PC-3 (cell line): ENCODE results near the gene SFTPB. TPM values are rescaled to one million over a fixed set of nuclear protein-coding genes. Genes with fewer than 3 reads are reported as not detected.

ENCODE experiments used
- ATAC-seq: fragments of 200-7000 bp; cut with Tn5 transposase; 2 replicates; pipeline ENCODE4 v1.9.1; 2020; ENCODE audit warnings: mild to moderate bottlenecking, moderate library complexity
- Bru-seq: library from RNA; stranded (reverse); fragments of 400-500 nt; gene quantifications from one replicate; lab custom pipeline; 2021; lab: Mats Ljungman, UMichigan
- BruChase-seq, 2 experiments: library from RNA; stranded (reverse); fragments of 400-500 nt; gene quantifications; one replicate each; lab custom pipeline; 2021; lab: Mats Ljungman, UMichigan
- BruUV-seq: library from RNA; stranded (reverse); fragments of 400-500 nt; replicated peaks from 2 replicates; lab custom pipeline; 2021; lab: Mats Ljungman, UMichigan
- CTCF ChIA-PET: fragments of 300-600 bp; sonication (Branson Sonifier 250); formaldehyde crosslinking; loops from one replicate; lab custom pipeline; 2022; ENCODE audit warnings: antibody characterized with exemption; lab: Charles Lee
- POLR2A ChIA-PET: fragments of 300-600 bp; sonication (Branson Sonifier 250); formaldehyde crosslinking; loops from one replicate; lab custom pipeline; 2022; ENCODE audit warnings: antibody characterized with exemption; ENCODE audit not compliant: unreplicated experiment; lab: Charles Lee
- DNase-seq: peaks from one replicate; pipeline ENCODE4 v3.0.0-alpha.2; 2015
- H2AFZ ChIP-seq: fragments of 300-600 bp; sonication (generic); 2 replicates; pipeline ENCODE4 v1.6.0; 2016; ENCODE audit warnings: antibody characterized with exemption, low read length
- H3F3A ChIP-seq: fragments of 300-600 bp; sonication (generic); one replicate; pipeline ENCODE4 v1.6.0; 2017; ENCODE audit warnings: antibody characterized with exemption, low read length, control low read depth, mild to moderate bottlenecking; ENCODE audit not compliant: unreplicated experiment
- H3K27ac ChIP-seq: fragments of 300-600 bp; sonication (generic); 2 replicates; pipeline ENCODE4 v1.5.1; 2016; ENCODE audit warnings: mild to moderate bottlenecking, low read length
- H3K27me3 ChIP-seq: fragments of 300-600 bp; sonication (generic); 2 replicates; pipeline ENCODE4 v1.6.1; 2016; ENCODE audit warnings: low read length, mixed read lengths
- H3K36me3 ChIP-seq: fragments of 300-600 bp; sonication (generic); 2 replicates; pipeline ENCODE4 v1.6.1; 2016; ENCODE audit warnings: low read depth, mixed run types, low read length, mixed read lengths
- H3K4me1 ChIP-seq: fragments of 300-600 bp; sonication (generic); 2 replicates; pipeline ENCODE4 v1.5.1; 2016; ENCODE audit warnings: low read length; ENCODE audit not compliant: insufficient read depth
- H3K4me2 ChIP-seq: fragments of 300-600 bp; sonication (generic); 2 replicates; pipeline ENCODE4 v1.6.0; 2016; ENCODE audit warnings: low read length
- H3K4me3 ChIP-seq: fragments of 300-600 bp; sonication (generic); 2 replicates; pipeline ENCODE4 v1.5.1; 2016; ENCODE audit warnings: mild to moderate bottlenecking, low read length, mixed read lengths
- H3K79me2 ChIP-seq: fragments of 300-600 bp; sonication (generic); 2 replicates; pipeline ENCODE4 v1.6.1; 2017; ENCODE audit warnings: low read length, mixed read lengths
- H3K9ac ChIP-seq: fragments of 300-600 bp; sonication (generic); 2 replicates; pipeline ENCODE4 v1.6.0; 2016; ENCODE audit warnings: mild to moderate bottlenecking, low read length
- H3K9me2 ChIP-seq: fragments of 300-600 bp; sonication (generic); replicated peaks from 2 replicates; pipeline ENCODE4 v1.6.1; 2016; ENCODE audit warnings: mixed run types, low read length, mixed read lengths
- H3K9me3 ChIP-seq: fragments of 300-600 bp; sonication (generic); 2 replicates; pipeline ENCODE4 v1.6.1; 2016; ENCODE audit warnings: low read length, mixed read lengths
- H4K20me1 ChIP-seq: fragments of 300-600 bp; sonication (generic); 2 replicates; pipeline ENCODE4 v1.6.1; 2016; ENCODE audit warnings: low read length, mixed read lengths
- EZH2 ChIP-seq: fragments of 300-600 bp; sonication (generic); IDR thresholded peaks from one replicate; pipeline ENCODE4 v1.6.1; 2017; ENCODE audit warnings: antibody characterized with exemption, mild to moderate bottlenecking, low read length; ENCODE audit not compliant: unreplicated experiment
- EZH2phosphoT487 ChIP-seq: fragments of 300-600 bp; sonication (generic); IDR thresholded peaks from 2 replicates; pipeline ENCODE4 v1.6.1; 2018; ENCODE audit warnings: mild to moderate bottlenecking, antibody characterized with exemption, low read length, borderline replicate concordance
- intact Hi-C: fragments of 100-400 bp; cut with micrococcal nuclease; formaldehyde crosslinking; loops from 2 replicates; pipeline ENCODE4 v1.9.0; 2023
- long read RNA-seq: library from polyadenylated mRNA; unstranded; transcript quantifications from one replicate; pipeline ENCODE4 v2.0.0, GENCODE V29; 2021; ENCODE audit not compliant: unreplicated experiment
- total RNA-seq: library from RNA; depleted of rRNA; stranded (reverse); fragments of >200 nt; gene quantifications from 2 replicates; pipeline ENCODE4 v1.2.3, GENCODE V29; 2014; rRNA removed
- TF ChIP-seq, protein P1 (sequence below): fragments of 300-600 bp; sonication (generic); conservative IDR thresholded peaks from 2 replicates; pipeline ENCODE4 v1.5.1; 2017; ENCODE audit warnings: antibody characterized with exemption, low read depth, mild to moderate bottlenecking, low read length

Gene SFTPB
- total RNA-seq, result not detected in 2 replicates
- Bru-seq, nascent RNA, result not detected
- not detected for BruChase-seq, experiment 1, labeled RNA remaining after a 6-hour chase
- BruChase-seq, experiment 2, labeled RNA remaining after a 2-hour chase, result not detected
- long read RNA-seq, result 0 reads

DNA sequence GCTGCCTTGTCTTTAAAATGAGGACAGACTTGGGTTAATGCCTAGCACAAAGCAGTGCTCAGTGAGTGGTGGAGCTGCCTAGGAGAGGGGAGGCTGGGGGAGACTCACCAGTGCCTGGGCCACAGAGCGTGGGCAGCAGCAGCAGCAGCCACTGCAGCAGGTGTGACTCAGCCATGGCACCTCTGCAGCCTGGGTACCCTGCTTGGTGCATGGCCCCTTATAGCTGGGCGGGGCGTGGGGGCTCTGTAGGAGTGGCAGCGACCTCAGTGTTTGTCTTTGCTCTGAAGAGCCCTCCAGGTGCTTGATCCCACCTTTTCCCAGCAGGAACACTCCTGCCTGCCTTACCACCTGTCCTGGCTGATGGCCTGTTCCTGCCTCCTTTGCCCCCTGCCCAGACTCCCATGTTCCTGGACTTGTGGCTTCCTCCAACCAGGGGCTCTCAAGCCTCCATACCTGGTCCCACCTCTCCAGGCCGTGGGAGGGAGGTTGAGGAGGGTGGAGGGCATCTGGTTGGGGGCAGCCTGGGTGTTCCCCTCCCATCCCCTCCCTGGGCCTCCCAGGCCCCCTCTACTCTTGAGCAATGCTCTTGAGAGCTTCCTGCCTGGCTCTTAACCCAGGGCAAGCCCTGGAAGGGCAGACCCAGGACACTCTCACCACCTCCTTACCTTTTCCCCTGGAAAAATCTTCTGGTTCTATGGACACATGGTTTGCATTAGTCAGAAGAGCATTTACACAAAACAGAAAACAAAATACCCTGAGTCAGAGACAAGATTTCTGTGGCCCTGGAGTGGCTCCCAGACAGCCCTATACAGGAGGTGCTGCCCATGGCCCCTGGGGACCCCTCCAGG lies at the start of gene SFTPB:
Gene SFTPB (minus strand): TSS at position 191 of the 848 bp plus-strand sequence. CDS start 16 bp downstream, at position 175.
- no peak within 1 kb of the TSS for H3K9ac ChIP-seq
- intact Hi-C loops, result no loop called here
- H3K27me3 ChIP-seq, result no peaks in the 10 kb centered on the region
- no peak within 1 kb of the TSS for H3K4me3 ChIP-seq
- no peaks in the 10 kb centered on the region for H3K36me3 ChIP-seq
- ATAC-seq, result no peak
- TF ChIP-seq EZH2phosphoT487, result no peak
- no peak for TF ChIP-seq EZH2
- TF ChIP-seq, protein P1, sequence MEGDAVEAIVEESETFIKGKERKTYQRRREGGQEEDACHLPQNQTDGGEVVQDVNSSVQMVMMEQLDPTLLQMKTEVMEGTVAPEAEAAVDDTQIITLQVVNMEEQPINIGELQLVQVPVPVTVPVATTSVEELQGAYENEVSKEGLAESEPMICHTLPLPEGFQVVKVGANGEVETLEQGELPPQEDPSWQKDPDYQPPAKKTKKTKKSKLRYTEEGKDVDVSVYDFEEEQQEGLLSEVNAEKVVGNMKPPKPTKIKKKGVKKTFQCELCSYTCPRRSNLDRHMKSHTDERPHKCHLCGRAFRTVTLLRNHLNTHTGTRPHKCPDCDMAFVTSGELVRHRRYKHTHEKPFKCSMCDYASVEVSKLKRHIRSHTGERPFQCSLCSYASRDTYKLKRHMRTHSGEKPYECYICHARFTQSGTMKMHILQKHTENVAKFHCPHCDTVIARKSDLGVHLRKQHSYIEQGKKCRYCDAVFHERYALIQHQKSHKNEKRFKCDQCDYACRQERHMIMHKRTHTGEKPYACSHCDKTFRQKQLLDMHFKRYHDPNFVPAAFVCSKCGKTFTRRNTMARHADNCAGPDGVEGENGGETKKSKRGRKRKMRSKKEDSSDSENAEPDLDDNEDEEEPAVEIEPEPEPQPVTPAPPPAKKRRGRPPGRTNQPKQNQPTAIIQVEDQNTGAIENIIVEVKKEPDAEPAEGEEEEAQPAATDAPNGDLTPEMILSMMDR, result no peak
- no peaks in the 10 kb centered on the region for H3K9me2 ChIP-seq
- H3K27ac ChIP-seq, result no peak within 1 kb of the TSS
- H2AFZ ChIP-seq, result no peak within 1 kb of the TSS
- CTCF ChIA-PET, result no interaction called here
- H3F3A ChIP-seq, result no peaks in the 10 kb centered on the region
- no peaks in the 10 kb centered on the region for H4K20me1 ChIP-seq
- no peaks in the 10 kb centered on the region for H3K79me2 ChIP-seq
- BruUV-seq, result no TSS peak
- no peaks in the 10 kb centered on the region for H3K9me3 ChIP-seq
- no peaks in the 10 kb centered on the region for H3K4me1 ChIP-seq
- POLR2A ChIA-PET, result no interaction called here
- DNase-seq, result no peak
- H3K4me2 ChIP-seq, result no peak within 1 kb of the TSS

DNA sequence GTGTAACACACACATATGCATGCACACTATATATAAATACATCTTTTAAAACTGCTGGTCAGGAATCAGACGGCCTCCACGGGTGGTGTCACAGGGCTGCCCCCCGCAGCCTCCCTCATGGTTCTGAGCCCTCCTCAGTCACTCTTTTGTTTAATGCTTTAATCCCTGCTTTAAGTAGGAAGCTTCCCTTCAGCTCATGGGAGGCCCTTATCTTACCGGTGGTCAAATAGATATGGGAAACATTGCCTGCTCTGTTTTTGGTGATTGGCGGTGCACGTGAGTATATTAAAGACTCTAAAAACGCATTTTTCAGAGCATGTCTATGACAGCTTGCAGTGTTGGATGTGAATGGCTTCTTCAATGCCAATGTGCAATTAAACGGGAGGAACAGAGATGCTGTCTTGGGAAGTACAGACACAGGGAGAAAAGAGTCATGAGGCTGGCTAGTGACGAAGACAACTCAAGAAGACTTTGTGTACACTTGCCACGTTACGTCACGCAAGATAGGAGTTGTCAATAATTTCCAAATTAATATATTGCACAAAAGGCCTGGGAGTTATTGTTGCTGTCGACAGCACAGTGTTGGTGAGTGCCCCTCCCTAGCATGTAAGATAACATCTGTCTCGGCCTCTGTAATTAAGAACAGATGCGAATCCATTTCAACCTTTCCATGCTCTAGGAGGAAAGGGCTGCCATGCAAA lies 49.5 kb upstream of the SFTPB start:
- no peak for DNase-seq
- H3F3A ChIP-seq, result no peaks in the 10 kb centered on the region
- no peaks in the 10 kb centered on the region for H3K9me2 ChIP-seq
- no peak for ATAC-seq
- POLR2A ChIA-PET, result no interaction called here
- no peak overlapping the region for H3K9ac ChIP-seq
- H4K20me1 ChIP-seq, result no peaks in the 10 kb centered on the region
- TF ChIP-seq, protein P1, result no peak
- TF ChIP-seq EZH2 (no peak), EZH2phosphoT487 (no peak)
- H3K4me3 ChIP-seq, result no peak overlapping the region
- H3K27me3 ChIP-seq, result no peaks in the 10 kb centered on the region
- H2AFZ ChIP-seq, result no peak overlapping the region
- no peaks in the 10 kb centered on the region for H3K79me2 ChIP-seq
- no peak overlapping the region for H3K4me2 ChIP-seq
- H3K27ac ChIP-seq, result no peak overlapping the region
- CTCF ChIA-PET, result interaction anchor here (0.6 kb wide), 2 partner anchors 69 to 172 kb away, joined by 3 to 12 read pairs; partner anchors contain the start of gene ST3GAL5
- H3K36me3 ChIP-seq, result no peaks in the 10 kb centered on the region
- no peaks in the 10 kb centered on the region for H3K9me3 ChIP-seq
- peaks cover 10% of the 10 kb centered on the region; the same call in 1 of the 2 replicates for H3K4me1 ChIP-seq
- BruUV-seq, result no TSS peak
- intact Hi-C loops, result loop anchor here (1.0 kb wide), 1 partner anchor 80 kb away; no protein-coding TSS in a partner anchor
